Type B pancreatic cell (in vitro differentiated cells): Measurements from ENCODE around the gene SNX32. TPM values are rescaled to one million over a fixed set of nuclear protein-coding genes. Genes with fewer than 3 reads are reported as not detected.
A peak's percentile ranks its signal among the peaks of the same experiment; 100 is the strongest.

Experiments used
- DNase-seq: peaks from one replicate; pipeline ENCODE4 v3.0.0; 2021; ENCODE audit warnings: mixed read lengths; ENCODE audit not compliant: unreplicated experiment; ENCODE audit errors: extremely low spot score
- H3K27ac Mint-ChIP-seq: 2 replicates; pipeline ENCODE4 v1.8.0; 2021; ENCODE audit warnings: mild to moderate bottlenecking, mixed read lengths
- H3K27me3 Mint-ChIP-seq: 2 replicates; pipeline ENCODE4 v1.8.0; 2021; ENCODE audit warnings: mixed read lengths
- H3K36me3 Mint-ChIP-seq: 2 replicates; pipeline ENCODE4 v1.8.0; 2021; ENCODE audit warnings: mixed read lengths
- H3K4me1 Mint-ChIP-seq: one replicate; pipeline ENCODE4 v1.8.0; 2021; ENCODE audit warnings: mixed read lengths; ENCODE audit not compliant: unreplicated experiment
- H3K4me3 Mint-ChIP-seq: 2 replicates; pipeline ENCODE4 v1.8.0; 2021; ENCODE audit warnings: mild to moderate bottlenecking, mixed read lengths
- H3K9me3 Mint-ChIP-seq: 2 replicates; pipeline ENCODE4 v1.8.0; 2021; ENCODE audit warnings: mixed read lengths
- long read RNA-seq: library from polyadenylated mRNA; unstranded; transcript quantifications from one replicate; pipeline ENCODE4 v2.0.0, GENCODE V29; 2020
- total RNA-seq: library from RNA; stranded (reverse); gene quantifications from 2 replicates; pipeline ENCODE4 v1.2.1, GENCODE V29; 2021; ENCODE audit warnings: low replicate concordance
- TF ChIP-seq, protein P1 (sequence below): fragments of 200-600 bp; sonication (generic); conservative IDR thresholded peaks from 2 replicates; pipeline ENCODE4 v1.5.0; 2021; ENCODE audit warnings: antibody characterized with exemption, mild to moderate bottlenecking

The SNX32 gene
- 0.76 and 4.2 TPM in 2 replicates for total RNA-seq
- long read RNA-seq: 0 reads

DNA sequence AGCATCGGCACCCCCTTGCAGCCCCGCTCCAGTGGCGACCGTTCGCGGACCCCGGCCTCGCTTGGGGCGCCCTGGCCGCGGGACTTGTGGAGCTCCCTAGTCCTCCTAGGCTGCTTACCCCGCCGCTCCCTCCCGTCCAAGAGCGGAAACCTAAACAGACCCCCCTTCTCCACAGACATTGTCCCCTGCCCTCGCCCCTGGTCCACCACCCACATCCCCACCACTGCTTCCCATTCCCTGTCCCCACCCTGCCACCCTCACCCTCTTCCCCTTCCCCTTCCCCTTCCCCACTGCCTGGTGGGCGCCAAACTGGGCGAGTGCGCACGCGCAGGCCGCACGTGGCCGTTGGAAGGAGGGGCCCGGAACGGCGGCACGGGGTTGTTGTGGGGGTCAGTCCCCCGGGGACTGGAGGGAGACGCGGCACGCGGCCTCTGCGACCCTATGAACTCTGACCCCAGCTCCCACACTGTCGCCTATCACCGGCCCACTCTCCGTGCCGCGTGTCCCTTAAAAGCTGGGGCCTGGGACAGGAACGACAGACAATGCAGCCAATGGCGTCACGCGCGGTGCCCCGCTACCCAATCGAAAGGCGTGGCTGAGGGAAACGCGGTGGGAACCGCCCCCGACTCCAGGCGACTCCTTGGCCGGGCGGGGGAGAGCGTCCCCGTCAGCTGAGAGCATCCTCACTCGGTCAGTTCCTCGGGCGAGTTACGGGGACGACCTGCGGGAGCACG is at the start of gene SNX32:
Gene SNX32 (plus strand): TSS at position 667 of the 734 bp plus-strand sequence. CDS start 103 bp downstream, outside the sequence.
- TF ChIP-seq, protein P1, sequence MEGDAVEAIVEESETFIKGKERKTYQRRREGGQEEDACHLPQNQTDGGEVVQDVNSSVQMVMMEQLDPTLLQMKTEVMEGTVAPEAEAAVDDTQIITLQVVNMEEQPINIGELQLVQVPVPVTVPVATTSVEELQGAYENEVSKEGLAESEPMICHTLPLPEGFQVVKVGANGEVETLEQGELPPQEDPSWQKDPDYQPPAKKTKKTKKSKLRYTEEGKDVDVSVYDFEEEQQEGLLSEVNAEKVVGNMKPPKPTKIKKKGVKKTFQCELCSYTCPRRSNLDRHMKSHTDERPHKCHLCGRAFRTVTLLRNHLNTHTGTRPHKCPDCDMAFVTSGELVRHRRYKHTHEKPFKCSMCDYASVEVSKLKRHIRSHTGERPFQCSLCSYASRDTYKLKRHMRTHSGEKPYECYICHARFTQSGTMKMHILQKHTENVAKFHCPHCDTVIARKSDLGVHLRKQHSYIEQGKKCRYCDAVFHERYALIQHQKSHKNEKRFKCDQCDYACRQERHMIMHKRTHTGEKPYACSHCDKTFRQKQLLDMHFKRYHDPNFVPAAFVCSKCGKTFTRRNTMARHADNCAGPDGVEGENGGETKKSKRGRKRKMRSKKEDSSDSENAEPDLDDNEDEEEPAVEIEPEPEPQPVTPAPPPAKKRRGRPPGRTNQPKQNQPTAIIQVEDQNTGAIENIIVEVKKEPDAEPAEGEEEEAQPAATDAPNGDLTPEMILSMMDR: no peak
- Mint-ChIP-seq H3K9me3 (peaks cover 4% of the 10 kb centered on the region), H3K27ac (peak within 1 kb of the TSS; percentile 2), H3K27me3 (peaks cover 23% of the 10 kb centered on the region), H3K4me1 (peaks cover 19% of the 10 kb centered on the region), H3K36me3 (no peaks in the 10 kb centered on the region), H3K4me3 (no peak within 1 kb of the TSS)
- DNase-seq: peak; percentile 96

- peak overlapping the region; percentile 79 for H3K27ac Mint-ChIP-seq
- H3K9me3 Mint-ChIP-seq: no peaks in the 10 kb centered on the region
- no peak for DNase-seq
- TF ChIP-seq, protein P1: no peak
- H3K36me3 Mint-ChIP-seq: no peaks in the 10 kb centered on the region
- H3K27me3 Mint-ChIP-seq: peaks cover 54% of the 10 kb centered on the region
- H3K4me1 Mint-ChIP-seq: peaks cover 11% of the 10 kb centered on the region
- H3K4me3 Mint-ChIP-seq: peak overlapping the region; percentile 82
Observed at GRCh38 chr11:65785319-65786007, 48.3 kb upstream of the SNX32 start.

DNA sequence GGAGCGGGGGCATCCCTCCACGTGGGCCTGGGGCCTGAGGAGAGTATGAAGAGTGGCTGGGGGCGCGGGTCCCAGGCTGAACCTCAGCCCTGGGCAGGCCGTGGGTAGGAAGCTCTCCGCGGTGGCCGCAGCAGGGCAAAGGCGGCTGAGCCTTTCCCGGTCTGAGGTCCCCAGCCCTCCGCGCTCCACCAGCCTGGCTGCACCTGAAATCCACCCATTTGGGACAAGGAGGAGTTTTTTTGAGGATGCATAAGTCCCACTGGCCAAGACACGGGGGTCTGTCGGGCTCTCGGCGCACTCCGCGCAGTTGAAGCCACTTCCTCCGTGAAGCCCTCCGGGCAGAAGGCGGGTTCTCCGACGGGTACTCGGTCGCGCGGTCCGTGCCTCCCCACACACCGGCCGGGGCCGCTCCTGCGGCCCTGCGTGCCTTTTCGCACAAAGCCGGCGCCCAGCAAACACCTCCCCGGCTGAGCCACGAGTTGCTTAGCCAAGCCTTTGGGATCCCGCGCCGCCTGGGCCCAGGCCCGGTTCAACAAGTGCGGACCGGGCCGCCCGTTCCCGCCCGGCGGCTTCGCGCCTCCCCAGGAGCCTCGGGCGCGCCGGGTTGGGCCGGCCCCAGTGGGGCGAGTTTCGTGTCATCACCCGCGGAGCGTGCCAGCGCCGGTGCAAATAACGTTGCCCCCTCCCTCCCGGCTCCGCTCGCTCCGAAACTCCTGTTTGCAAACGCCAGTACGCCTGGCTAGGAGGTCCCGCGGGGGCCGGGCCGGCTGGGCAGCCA is 47.6 kb upstream of the SNX32 start:
- Mint-ChIP-seq H3K27ac (peak overlapping the region; percentile 79), H3K36me3 (no peaks in the 10 kb centered on the region), H3K9me3 (no peaks in the 10 kb centered on the region), H3K27me3 (peaks cover 61% of the 10 kb centered on the region), H3K4me3 (peak overlapping the region; percentile 82), H3K4me1 (peaks cover 15% of the 10 kb centered on the region)
- TF ChIP-seq, protein P1: no peak
- no peak for DNase-seq

GRCh38 chr11:65786786-65787636 is 46.8 kb upstream of the SNX32 start, which contains the start of gene OVOL1:
TSS of gene OVOL1 (plus strand) at chr11:65787063. CDS start at chr11:65787374, 311 bp downstream.
- no peaks in the 10 kb centered on the region for H3K9me3 Mint-ChIP-seq
- H3K27ac Mint-ChIP-seq: peak within 1 kb of the TSS; percentile 84
- no peaks in the 10 kb centered on the region for H3K36me3 Mint-ChIP-seq
- H3K4me3 Mint-ChIP-seq: peak within 1 kb of the TSS; percentile 91
- peaks cover 15% of the 10 kb centered on the region for H3K4me1 Mint-ChIP-seq
- TF ChIP-seq, protein P1: no peak
- peaks cover 61% of the 10 kb centered on the region for H3K27me3 Mint-ChIP-seq
- DNase-seq: no peak
